ENCODE data around the gene IGDCC3.

DNA sequence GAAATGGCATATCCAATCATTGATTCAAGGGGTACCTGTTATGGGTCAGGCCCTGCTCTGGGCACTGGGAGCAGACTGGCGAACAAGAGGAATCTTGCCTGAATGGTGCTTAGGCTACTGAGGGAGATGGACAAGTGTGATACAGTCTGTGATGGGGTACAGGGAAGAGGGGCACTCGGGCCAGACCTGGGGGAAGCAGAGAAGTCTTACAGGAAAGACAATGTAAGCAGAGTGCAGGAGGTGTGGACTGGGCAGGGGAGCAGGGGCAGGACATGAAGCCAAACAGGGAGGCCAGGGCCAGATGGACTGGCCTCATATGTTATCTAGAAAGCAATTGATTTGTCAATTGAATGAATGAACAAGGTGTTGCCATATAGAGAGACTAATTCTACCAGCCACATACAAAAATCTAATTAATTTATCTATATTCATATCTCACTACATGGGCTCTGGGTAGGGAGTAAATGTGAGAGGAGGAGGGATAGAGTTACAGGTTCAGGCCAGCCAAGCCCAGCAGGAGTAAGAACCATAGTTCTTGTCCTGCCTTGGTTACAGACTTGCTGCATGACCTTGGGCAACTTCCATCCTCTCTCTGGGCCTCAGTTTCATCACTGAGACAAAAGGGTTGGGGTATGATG lies 48.5 kb upstream of the IGDCC3 start:
- TF ChIP-seq, protein P1, sequence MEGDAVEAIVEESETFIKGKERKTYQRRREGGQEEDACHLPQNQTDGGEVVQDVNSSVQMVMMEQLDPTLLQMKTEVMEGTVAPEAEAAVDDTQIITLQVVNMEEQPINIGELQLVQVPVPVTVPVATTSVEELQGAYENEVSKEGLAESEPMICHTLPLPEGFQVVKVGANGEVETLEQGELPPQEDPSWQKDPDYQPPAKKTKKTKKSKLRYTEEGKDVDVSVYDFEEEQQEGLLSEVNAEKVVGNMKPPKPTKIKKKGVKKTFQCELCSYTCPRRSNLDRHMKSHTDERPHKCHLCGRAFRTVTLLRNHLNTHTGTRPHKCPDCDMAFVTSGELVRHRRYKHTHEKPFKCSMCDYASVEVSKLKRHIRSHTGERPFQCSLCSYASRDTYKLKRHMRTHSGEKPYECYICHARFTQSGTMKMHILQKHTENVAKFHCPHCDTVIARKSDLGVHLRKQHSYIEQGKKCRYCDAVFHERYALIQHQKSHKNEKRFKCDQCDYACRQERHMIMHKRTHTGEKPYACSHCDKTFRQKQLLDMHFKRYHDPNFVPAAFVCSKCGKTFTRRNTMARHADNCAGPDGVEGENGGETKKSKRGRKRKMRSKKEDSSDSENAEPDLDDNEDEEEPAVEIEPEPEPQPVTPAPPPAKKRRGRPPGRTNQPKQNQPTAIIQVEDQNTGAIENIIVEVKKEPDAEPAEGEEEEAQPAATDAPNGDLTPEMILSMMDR (IDR thresholded peaks at IDR 0.05; ENCODE audit: insufficient read depth, low read length): no peak
- TF ChIP-seq, protein P2, sequence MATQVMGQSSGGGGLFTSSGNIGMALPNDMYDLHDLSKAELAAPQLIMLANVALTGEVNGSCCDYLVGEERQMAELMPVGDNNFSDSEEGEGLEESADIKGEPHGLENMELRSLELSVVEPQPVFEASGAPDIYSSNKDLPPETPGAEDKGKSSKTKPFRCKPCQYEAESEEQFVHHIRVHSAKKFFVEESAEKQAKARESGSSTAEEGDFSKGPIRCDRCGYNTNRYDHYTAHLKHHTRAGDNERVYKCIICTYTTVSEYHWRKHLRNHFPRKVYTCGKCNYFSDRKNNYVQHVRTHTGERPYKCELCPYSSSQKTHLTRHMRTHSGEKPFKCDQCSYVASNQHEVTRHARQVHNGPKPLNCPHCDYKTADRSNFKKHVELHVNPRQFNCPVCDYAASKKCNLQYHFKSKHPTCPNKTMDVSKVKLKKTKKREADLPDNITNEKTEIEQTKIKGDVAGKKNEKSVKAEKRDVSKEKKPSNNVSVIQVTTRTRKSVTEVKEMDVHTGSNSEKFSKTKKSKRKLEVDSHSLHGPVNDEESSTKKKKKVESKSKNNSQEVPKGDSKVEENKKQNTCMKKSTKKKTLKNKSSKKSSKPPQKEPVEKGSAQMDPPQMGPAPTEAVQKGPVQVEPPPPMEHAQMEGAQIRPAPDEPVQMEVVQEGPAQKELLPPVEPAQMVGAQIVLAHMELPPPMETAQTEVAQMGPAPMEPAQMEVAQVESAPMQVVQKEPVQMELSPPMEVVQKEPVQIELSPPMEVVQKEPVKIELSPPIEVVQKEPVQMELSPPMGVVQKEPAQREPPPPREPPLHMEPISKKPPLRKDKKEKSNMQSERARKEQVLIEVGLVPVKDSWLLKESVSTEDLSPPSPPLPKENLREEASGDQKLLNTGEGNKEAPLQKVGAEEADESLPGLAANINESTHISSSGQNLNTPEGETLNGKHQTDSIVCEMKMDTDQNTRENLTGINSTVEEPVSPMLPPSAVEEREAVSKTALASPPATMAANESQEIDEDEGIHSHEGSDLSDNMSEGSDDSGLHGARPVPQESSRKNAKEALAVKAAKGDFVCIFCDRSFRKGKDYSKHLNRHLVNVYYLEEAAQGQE (IDR thresholded peaks at IDR 0.05; ENCODE audit: insufficient replicate concordance, low read depth): no peak
